ENCODE results near the gene TBCCD1.
"Not testable (repeated sequence)": the region's sequence is repeated elsewhere in the genome, so short reads cannot be mapped to it uniquely, and the experiment has no call there.

The TBCCD1 gene

GRCh38 chr3:186549497-186549896, 17.6 kb downstream of the TBCCD1 start:
- no peak for DNase-seq (ENCODE audit: low spot score)

DNA sequence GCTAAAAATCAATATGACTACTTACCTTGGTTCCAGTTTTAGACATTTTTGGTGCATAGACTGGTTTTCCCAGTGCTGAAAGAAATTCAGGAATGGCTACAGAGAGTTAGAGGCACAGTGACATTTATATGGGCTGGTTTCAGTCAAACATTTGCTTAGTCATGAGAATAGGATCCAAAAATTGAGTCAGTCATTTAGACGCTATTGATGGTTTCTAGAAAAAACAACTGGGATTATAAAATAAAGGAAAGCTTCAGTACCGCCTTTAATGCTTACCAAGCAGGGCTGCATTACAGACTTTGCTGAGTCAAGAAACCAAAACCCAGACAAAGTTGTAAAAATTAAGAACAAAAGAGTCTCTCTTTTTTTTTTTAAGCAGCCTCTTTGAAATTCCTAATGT, 22.9 kb downstream of the TBCCD1 start, which contains the start of gene CRYGS:
TSS of gene CRYGS (minus strand) at position 100 of the 400 bp plus-strand sequence. CDS start at position 46, 54 bp downstream.
- DNase-seq (ENCODE audit: low spot score): no peak

DNA sequence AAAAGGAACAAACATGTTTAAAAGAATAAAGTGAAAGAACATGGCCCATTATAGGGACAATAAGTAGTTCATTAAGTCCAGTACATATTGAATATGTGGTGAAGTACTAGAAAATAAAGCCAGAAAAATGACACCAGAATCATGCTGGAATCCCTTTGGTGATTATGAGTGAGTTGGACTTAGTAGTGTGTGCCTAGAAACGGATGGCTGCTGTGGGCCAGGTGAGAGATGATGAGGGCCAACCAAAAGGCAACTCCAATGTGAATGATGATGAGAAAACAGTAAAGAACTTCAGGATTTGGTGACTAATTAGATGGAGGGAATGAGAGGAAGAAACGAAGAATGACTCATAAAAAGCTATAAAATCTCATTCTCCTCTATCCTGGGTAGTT, 26.3 kb downstream of the TBCCD1 start:
- no peak for DNase-seq (ENCODE audit: low spot score)

DNA sequence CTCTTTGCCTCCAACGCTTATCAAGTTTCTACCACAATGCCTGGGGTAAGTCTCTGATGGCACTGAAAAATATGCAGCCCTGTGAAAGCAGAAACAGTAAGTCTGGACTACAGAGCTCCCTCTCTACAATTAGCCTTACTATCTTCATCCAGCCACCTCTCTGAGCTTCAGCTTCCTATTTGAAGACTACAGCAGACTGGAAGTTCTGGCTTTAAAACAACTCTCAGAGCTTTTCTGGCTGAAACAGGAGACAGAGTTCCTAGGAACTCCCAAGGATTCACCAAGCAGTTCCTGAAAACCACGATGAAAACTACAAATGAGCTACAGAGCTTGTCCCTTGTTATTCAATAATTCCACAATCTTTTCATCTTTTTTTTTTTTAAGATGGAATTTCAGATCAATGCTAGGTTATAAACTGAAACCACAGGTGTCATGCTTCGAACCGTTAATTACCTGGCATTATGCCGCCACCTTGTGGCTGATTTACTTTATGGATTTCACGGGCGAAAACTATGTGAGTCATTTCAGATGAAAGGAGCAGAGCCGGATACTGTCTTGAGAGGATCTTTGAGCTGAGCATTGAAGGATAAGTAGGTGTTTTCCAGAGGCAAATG, 26.8 kb downstream of the TBCCD1 start:
- peak; percentile 83 for DNase-seq (ENCODE audit: low spot score)

GRCh38 chr3:186538779-186539178, 28.4 kb downstream of the TBCCD1 start:
- no peak for DNase-seq (ENCODE audit: low spot score)

- no peak for DNase-seq (ENCODE audit: low spot score)
Observed at GRCh38 chr3:186536883-186537844, 30.0 kb downstream of the TBCCD1 start.

- DNase-seq (ENCODE audit: low spot score): peak; percentile 36
Observed at GRCh38 chr3:186534113-186534669, 32.9 kb downstream of the TBCCD1 start.

- DNase-seq (ENCODE audit: low spot score): no peak
Observed at GRCh38 chr3:186532598-186533072, 34.5 kb downstream of the TBCCD1 start.

GRCh38 chr3:186531694-186532093, 35.4 kb downstream of the TBCCD1 start:
- not testable (repeated sequence) for DNase-seq (ENCODE audit: low spot score)

- DNase-seq (ENCODE audit: low spot score): no peak
Observed at GRCh38 chr3:186530415-186530814, 36.7 kb downstream of the TBCCD1 start.

DNA sequence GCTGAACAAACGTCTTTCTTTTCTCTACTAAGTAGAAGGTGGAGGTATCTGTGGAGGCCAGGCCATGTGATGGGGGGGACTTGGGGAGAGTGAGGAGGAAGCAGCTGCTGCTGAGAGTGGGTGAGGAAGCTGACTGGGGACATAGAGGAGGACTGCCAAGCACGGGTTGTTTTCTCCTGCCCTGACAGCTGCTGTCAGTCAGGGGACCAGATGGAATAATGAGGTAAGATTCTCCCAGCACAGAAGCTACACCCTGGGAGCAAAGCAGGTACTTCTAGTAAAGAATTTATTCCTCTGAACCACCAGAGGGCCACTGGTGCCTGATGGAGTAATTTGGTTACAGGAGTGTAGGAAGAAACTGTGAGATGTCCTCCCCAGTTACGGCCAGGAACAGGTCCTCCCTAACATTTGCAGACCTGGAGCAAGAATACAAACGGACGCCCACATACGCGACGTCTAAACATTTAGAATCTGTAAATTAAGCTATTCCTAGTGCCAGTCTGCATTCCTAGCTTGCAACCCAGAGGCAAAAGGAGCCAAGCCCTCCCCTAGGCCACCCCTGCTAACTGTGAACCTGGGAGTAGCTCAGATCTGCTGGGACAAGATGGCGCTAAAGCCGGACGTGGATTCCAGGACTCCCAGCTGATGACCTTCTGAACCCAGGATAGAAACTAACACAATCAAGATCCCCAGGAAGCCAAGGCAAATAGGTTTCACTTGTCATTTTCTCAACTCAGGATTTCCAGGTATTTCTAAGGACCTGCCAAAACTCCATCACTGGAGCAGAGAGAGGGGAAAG, 37.7 kb downstream of the TBCCD1 start:
- DNase-seq (ENCODE audit: low spot score): peak; percentile 55

GRCh38 chr3:186526256-186526606, 40.9 kb downstream of the TBCCD1 start:
- DNase-seq (ENCODE audit: low spot score): no peak

DNA sequence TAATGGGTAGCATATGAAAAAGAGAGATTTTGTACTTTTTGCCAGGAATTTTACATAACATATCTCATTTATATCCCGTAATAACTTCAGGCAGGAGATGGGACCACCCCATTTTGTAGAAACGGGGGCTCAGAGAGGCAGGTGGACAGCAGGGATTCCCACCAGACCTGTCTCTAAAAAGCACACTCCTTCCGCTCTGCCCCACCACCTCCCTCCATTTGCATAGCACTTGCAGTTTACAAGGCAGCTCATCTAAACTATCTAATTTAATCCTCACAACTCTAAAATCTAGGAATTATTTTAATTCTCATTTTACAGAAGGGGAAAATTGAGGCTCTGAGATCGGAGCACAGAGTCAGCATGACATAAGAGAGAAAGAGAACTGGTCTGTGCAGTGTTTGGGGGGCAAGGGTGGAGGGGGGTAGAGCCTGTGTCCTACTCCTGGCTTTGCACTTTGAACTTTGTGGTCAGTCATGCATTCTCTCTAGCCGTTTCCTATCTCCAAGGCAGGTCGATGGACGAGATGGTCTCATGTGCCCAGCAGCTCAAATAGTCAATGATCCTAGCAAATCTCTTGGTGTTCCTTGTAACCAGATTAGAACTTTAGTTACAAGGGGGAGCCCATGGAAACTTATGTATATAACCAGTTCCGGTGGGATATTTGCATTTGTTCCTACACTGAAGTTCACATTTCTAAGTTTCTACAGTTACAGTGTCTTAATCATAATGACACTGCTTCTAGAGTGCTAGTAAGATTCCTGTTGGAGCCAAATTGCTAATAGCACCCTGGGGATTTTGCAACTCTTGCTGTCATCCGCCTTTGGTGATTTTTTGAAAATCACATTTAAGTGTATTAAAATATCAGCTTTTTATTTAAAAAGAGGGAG, 41.5 kb downstream of the TBCCD1 start:
- DNase-seq (ENCODE audit: low spot score): no peak

GRCh38 chr3:186524616-186525015, 42.5 kb downstream of the TBCCD1 start:
- no peak for DNase-seq (ENCODE audit: low spot score)

DNA sequence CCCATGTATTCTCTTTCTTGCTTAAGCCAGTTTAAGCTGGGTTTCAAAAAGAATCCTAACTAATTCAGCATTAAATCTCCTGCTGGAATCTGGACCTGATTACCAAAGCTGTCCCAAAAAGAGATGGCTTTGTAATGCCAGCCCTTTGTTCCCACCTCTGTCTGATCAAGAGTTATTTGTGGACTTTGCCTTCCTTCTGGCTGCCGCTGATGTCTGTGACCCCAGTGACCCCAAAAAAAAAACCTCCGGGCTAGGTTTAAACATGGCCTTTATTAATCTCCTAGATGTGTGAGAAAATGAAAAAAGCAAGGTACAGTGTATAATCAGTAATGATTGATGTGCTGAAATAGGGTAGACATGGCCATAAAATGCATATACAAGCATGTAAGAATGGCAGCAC, 43.7 kb downstream of the TBCCD1 start:
- DNase-seq (ENCODE audit: low spot score): no peak

- no peak for DNase-seq (ENCODE audit: low spot score)
Observed at GRCh38 chr3:186523022-186523421, 44.1 kb downstream of the TBCCD1 start.

- DNase-seq (ENCODE audit: low spot score): no peak
Observed at GRCh38 chr3:186520957-186521842, 45.9 kb downstream of the TBCCD1 start.

GRCh38 chr3:186520431-186520830, 46.7 kb downstream of the TBCCD1 start:
- no peak for DNase-seq (ENCODE audit: low spot score)

DNA sequence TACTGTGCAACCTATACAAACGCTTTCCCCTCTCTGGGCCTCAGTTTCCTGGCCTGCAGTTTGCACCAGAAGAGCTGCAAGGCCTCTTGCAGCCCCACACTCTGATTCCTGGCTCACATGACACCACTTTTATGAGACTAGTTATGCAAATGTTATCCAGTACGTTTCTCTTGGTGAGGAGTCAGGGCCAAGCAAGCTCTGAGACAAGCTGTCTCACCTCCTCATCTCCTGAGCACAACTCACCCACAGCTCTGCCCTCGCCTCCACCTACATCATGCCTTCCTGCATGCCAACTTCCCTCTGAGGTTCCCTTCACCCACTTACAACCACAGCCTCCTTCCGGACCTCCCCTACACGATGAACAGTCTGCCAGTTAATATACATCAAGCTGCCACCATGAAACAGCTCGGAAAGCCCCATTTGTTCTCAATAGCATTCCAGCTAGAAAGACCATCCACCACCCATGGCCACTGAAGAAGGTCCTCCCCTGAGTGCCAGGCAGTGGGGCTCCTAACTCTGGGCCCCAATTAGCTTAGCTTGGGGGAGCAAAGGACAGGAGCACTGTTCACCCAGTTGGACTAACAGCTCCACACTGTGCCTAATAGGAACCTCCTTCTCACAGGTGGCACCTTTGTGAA, 48.0 kb downstream of the TBCCD1 start:
- no peak for DNase-seq (ENCODE audit: low spot score)

Data from Ammon's horn (tissue), 1 donor.